ENCODE data around the gene KLHDC10.
"Not testable (repeated sequence)": the region's sequence is repeated elsewhere in the genome, so short reads cannot be mapped to it uniquely, and the experiment has no call there.

The KLHDC10 gene

GRCh38 chr7:130069978-130070860 lies at the start of gene KLHDC10:
Gene KLHDC10, plus strand, starts transcription at chr7:130070534. Its CDS starts 110 bp downstream, at chr7:130070644.
- DNase-seq = peak; percentile 84 to 92

DNA sequence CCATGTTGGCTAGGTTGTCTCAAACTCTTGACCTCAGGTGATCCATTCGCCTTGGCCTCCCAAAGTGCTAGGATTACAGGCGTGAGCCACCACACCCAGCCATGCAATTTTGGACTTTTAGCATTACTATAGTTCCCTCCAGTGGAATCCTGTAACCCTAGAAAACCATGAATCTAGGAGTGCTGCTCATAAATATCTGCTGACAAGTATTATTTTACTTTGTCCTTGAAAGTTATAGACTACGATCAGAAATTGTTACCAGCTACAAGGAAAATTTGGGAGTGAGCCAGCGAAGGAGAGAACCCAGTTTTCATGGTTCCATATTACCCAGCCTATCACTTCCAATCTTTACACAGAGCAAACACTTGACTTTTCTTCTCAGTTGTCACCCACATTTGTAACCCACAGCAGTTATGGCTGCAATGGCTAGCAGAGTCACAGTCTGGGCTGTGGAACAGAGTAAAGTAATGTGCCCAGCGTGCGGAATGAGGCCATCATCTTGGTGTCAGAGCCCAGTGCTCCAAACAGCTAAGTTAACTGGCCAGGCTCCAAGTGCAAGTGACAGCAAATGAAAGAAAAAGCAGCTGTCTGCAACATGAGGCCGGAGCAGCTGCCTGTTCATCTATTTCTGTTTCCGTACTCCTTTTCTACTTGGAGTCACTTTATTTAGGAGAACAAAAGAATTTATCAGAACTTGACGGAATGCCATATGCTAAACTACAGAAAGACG lies 49.1 kb upstream of the KLHDC10 start:
- no peak for DNase-seq

GRCh38 chr7:130022115-130022514 lies 48.2 kb upstream of the KLHDC10 start:
- no peak for DNase-seq

GRCh38 chr7:130022623-130023175 lies 47.6 kb upstream of the KLHDC10 start:
- no peak for DNase-seq

GRCh38 chr7:130024390-130024789 lies 45.9 kb upstream of the KLHDC10 start:
- no peak for DNase-seq

DNA sequence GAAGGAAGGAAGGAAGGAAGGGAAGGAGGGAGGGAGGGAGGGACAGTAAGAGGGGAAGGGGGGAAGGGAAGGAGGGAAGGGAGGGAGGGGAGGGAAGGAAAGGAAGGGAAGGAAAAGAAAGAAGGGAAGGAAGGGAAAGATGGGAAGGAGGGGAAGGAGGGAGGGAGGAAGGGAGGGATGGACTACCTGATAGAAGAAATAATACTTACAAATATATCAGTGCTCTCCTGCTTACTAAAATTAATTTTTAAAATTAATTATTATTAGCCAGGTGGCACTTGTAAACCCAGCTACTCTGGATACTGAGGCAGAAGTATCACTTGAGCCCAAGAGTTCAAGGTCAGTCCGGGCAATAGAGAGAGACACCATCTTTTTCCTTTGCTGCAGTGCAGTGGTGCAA lies 37.6 kb upstream of the KLHDC10 start:
- no peak for DNase-seq

DNA sequence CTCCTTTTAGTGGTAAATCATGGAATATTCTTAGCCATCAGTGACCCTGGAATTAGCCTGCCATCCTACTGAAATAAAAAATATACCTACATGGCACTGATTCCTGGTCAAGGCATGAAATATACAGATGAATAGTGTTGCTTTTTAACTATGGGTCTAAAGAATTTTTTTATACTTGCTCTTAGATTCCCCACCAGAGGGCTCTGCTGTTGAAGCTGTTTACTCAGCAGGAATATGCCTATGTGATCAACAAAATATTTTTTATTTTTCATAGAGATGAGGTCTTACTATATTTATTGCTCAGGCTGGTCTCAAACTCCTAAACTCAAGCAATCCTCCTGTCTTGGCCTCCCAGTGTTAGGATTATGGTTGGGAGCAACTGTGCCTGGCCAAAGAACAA lies 32.6 kb upstream of the KLHDC10 start:
- no peak for DNase-seq

GRCh38 chr7:130040576-130040975 lies 29.8 kb upstream of the KLHDC10 start:
- no peak for DNase-seq

GRCh38 chr7:130047831-130048230 lies 22.5 kb upstream of the KLHDC10 start:
- DNase-seq = no peak

GRCh38 chr7:130048906-130049305 lies 21.4 kb upstream of the KLHDC10 start:
- DNase-seq = no peak

GRCh38 chr7:130052250-130052649 lies 18.1 kb upstream of the KLHDC10 start:
- DNase-seq = not testable (repeated sequence)

GRCh38 chr7:130055198-130055597 lies 15.1 kb upstream of the KLHDC10 start:
- DNase-seq = not testable (repeated sequence)

GRCh38 chr7:130062246-130062645 lies 8.1 kb upstream of the KLHDC10 start:
- DNase-seq = no peak

DNA sequence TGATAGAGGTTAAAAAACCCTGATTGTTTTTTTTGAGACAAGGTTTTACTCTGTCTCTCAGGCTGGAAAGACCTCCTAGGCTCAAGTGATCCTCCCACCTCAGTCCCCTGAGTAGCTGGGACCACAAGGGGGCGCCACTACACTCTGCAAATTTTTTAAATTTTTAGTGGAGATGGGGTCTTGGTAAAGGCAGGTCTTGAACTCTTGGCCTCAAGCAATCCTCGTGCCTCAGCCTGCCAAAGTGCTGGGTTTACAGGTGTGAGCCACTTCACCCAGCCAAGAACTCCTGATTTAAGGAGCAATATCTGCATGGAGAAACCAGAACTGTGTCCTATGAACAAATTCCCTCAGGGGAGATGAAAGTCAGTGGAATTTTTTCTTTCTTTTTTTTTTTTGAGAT lies 7.3 kb upstream of the KLHDC10 start:
- DNase-seq = peak; percentile 80 to 86

GRCh38 chr7:130064580-130064926 lies 5.8 kb upstream of the KLHDC10 start:
- DNase-seq = not testable (repeated sequence)

- no peak for DNase-seq
Measured at GRCh38 chr7:130065500-130066152, 4.7 kb upstream of the KLHDC10 start.

DNA sequence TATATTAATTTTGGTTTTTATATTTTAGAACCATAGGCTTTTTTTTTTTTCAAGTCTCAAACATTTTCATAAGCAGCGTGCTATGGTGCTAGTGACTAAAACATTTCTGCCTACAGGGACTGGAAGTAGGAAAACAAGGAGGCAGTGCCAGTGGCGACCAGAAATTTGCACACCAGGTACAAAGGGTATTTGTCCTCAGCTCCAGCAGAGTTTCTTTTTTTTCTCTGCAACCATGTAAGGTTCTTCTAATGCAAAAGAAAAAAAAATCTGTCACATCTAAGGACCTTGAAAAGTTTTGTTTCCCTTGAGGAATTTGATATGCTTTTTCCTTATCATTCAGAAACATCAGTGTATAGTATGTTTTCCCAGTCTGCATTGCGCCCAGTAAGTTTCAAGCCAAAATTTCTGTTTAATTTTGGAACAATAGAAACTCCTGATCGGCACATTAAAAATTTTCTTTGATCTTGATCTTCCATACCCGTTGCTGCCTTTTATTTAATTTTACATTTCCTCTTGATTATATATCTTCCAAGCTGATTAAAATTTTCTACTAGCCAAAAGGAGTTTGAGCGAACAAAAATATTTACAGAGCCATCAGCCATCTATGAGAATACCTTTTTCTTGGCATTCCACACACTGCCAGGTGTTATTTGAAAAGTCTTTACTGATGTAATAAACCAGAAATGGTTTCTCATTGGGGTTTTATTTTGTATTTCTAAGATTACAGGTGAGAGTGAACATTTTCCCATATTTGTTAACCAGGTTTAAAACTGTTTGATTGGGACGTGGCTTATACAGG lies 956 bp upstream of the KLHDC10 start:
- DNase-seq = no peak

DNA sequence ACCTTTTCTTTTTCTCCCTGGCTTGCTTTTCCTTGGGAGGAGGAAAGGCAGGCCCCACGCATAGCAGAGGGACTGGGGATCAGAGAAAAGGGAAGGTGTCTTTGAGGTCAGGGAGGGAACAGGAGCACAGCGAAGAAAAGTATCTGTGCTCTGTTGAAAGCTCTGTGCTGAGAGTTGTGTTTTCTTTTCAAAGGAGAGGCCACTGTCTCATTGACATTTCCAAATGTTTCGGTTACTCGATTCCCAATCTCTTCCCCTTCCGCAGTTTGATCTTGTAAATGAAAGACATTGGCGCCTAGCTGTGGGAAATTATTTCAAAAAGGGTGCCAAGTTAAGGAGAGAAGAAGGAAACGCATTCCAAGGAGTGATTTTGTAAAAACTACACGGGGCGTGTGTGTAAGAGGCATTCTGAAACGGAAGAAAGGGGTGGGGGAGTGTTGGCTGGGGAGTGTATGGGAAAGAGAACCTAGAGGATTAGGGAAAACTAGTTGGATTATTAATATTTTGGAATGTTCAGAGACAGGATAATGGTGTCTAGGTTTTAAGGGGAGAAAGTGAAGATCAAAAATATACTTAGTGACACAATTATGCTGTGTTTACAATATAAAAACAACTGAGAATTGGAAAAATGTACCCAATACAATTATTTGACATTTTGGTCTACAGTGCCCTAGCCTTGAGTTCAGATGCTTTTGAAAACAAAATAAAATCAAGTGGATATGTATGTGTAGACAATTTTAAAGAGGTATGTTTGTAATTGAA lies 708 bp downstream of the KLHDC10 start:
- DNase-seq = no peak

GRCh38 chr7:130071701-130072622 lies 1.6 kb downstream of the KLHDC10 start:
- DNase-seq = peak; percentile 31 to 37

GRCh38 chr7:130079846-130080394 lies 9.6 kb downstream of the KLHDC10 start:
- DNase-seq = no peak

Data from stimulated activated CD4-positive, alpha-beta T cell treated with anti-CD3 and anti-CD28 coated beads, Interleukin-2, amount 100 ng/mL, for 48 hours (primary cell).